Heart left ventricle (tissue), 16 donors: Measurements from ENCODE around the gene RNF213. TPM values are rescaled to one million over a fixed set of nuclear protein-coding genes. Genes with fewer than 3 reads are reported as not detected.

Experiments used
- ATAC-seq, 4 donors: fragments of 200-7000 bp; cut with Tn5 transposase; one replicate each; pipeline ENCODE4 v1.9.1; 2020 to 2022; ENCODE audit warnings: moderate library complexity in 4 of 4, mild to moderate bottlenecking in 3 of 4, moderate number of reproducible peaks in 1 of 4
- DNase-seq, 5 donors: peaks; one replicate each; pipeline ENCODE4 v3.0.0-alpha.2; 2020
- H3K27ac ChIP-seq, 12 donors: fragments of 200-600 bp; sonication (generic) in 4 of 12; one replicate each; pipeline versions ENCODE4 v1.5.0 to v1.8.0; 2016 to 2022; ENCODE audit warnings: mild to moderate bottlenecking in 2 of 12
- H3K27me3 ChIP-seq, 9 donors: fragments of 200-600 bp; sonication (generic) in 2 of 9; one replicate each; pipeline versions ENCODE4 v1.5.1 to v1.8.0; 2016 to 2022; ENCODE audit warnings: mild to moderate bottlenecking in 3 of 9
- H3K36me3 ChIP-seq, 9 donors: fragments of 200-600 bp; sonication (generic) in 2 of 9; one replicate each; pipeline versions ENCODE4 v1.5.0 to v1.8.0; 2018 to 2022; ENCODE audit warnings: mild to moderate bottlenecking in 2 of 9
- H3K4me1 ChIP-seq, 12 donors: fragments of 200-600 bp; sonication (generic) in 4 of 12; one replicate each; pipeline versions ENCODE4 v1.5.0 to v1.8.0; 2016 to 2022; ENCODE audit warnings: mild to moderate bottlenecking in 3 of 12
- H3K4me3 ChIP-seq, 12 donors: fragments of 200-600 bp; sonication (generic) in 4 of 12; one replicate each; pipeline versions ENCODE4 v1.5.0 to v1.8.0; 2017 to 2022; ENCODE audit warnings: mild to moderate bottlenecking in 9 of 12, moderate library complexity in 4 of 12
- H3K9me3 ChIP-seq, 12 donors: fragments of 200-600 bp; sonication (generic) in 4 of 12; one replicate each; pipeline versions ENCODE4 v1.5.0 to v1.8.0; 2016 to 2022; ENCODE audit warnings: mild to moderate bottlenecking in 1 of 12
- CTCF ChIP-seq, 12 donors: fragments of 200-600 bp; sonication (generic) in 4 of 12; IDR thresholded peaks; one replicate each; pipeline versions ENCODE4 v1.5.0 to v1.8.0; 2018 to 2022; ENCODE audit warnings: antibody characterized with exemption in 12 of 12, mild to moderate bottlenecking in 5 of 12
- POLR2A ChIP-seq, 2 donors: fragments of 450-650 bp; IDR thresholded peaks; one replicate each; pipeline ENCODE4 v1.6.1; 2017; ENCODE audit warnings: antibody characterized with exemption in 2 of 2, mild to moderate bottlenecking in 2 of 2, moderate library complexity in 2 of 2
- WGBS, 4 donors: extraction: QIAGEN DNeasy Blood & Tissue Kit in 2 of 4; methylation state at CpG; one replicate each; pipeline versions ENCODE4 v1.1.5 to v1.1.7; 2013 to 2018; 5-methylcytosine and 5-hydroxymethylcytosine counted together
- intact Hi-C, 10 donors: fragments of 100-400 bp; cut with DNase I; formaldehyde crosslinking; loops; one replicate each; pipeline versions ENCODE4 v1.11.1 to v1.14.2; 2022
- polyA plus RNA-seq, 2 donors: library from polyadenylated mRNA; stranded (reverse); fragments of 200-250 nt; gene quantifications; one replicate each; pipeline ENCODE4 v1.2.3, GENCODE V29; 2013
- total RNA-seq, 9 donors: library from RNA; depleted of rRNA in 2 of 9; stranded (reverse); fragments of >200 nt in 2 of 9; fragmentation: NEBNext Ultra II Directional in 3 of 9; extraction: Animal tissue kit (Norgen Biotek cat#: 25700) in 3 of 9; gene quantifications; one replicate each; pipeline versions ENCODE4 v1.1.0 to v1.2.4, GENCODE V29; 2016 to 2023
- donor health status: ischemic (EF 13 %, LVEDD 7.1; RV severe dilation, severe dysfunction).
- donor health status: healthy with polysubstance abuse.
- donor health status: DM: no; HTN: yes; CAD: no.
- donor health status: DM: no; HTN: no; CAD: no.
- donor health status: ischemic (EF 25% LVEDD 6.9; RV normal size, moderate dysfunction).
- donor health status: ischemic (EF 25% LVEDD 5.7; RV mildly dilated, moderate dysfunction).
- donor health status: healthy.
- donor health status: DM: yes; HTN: yes; CAD: no.
- donor health status: ischemic (EF 35%, LVEDD 5.7; RV mildly dilated, moderate dysfunction).
- donor health status: nonischemic (EF 11% LVEDD 7.7; RV severe dilation, severe dysfunction).
- donor health status: DM: yes; HTN: yes; CAD: no.
- donor health status: PGD.
- donor health status: ischemic (EF 29% LVEDD 5.4; RV normal size, mild dysfunction).
- donor health status: nonischemic (EF 23%, LVEDD 6.1; RV moderate dilation, normal function).

Gene RNF213
- total and polyA plus RNA-seq, 11 donors: 23.1 to 167 (median 31.4) TPM

GRCh38 chr17:80379348-80379747, 118.7 kb downstream of the RNF213 start:
- DNase-seq: no peak
- H3K36me3 ChIP-seq: peaks cover 0 to 100% (median 97%) of the 10 kb centered on the region in 9 donors
- H3K4me3 ChIP-seq: no peak overlapping the region
- no peaks in the 10 kb centered on the region for H3K27me3 ChIP-seq
- no peaks in the 10 kb centered on the region for H3K4me1 ChIP-seq
- H3K9me3 ChIP-seq: no peaks in the 10 kb centered on the region
- peak; percentile 22 to 57 (median 32) for ATAC-seq
- H3K27ac ChIP-seq: no peak overlapping the region
- TF ChIP-seq POLR2A (IDR thresholded peaks at IDR 0.05) (no peak), CTCF (IDR thresholded peaks at IDR 0.05) (no peak)
- WGBS, 4 donors: 50 to 75% (median 60%) methylated on average over 4 to 9 of the region's 9 CpGs
- intact Hi-C loops: no loop called here

- no peaks in the 10 kb centered on the region for H3K4me1 ChIP-seq
- intact Hi-C loops: no loop called here
- H3K27ac ChIP-seq: no peak overlapping the region
- no peak overlapping the region for H3K4me3 ChIP-seq
- no peaks in the 10 kb centered on the region for H3K9me3 ChIP-seq
- no peaks in the 10 kb centered on the region for H3K27me3 ChIP-seq
- TF ChIP-seq POLR2A (IDR thresholded peaks at IDR 0.05) (no peak), CTCF (IDR thresholded peaks at IDR 0.05) (no peak)
- H3K36me3 ChIP-seq: peaks cover 0 to 100% (median 97%) of the 10 kb centered on the region in 9 donors
- ATAC-seq (no peak), DNase-seq (no peak)
- 90 to 92% (median 92%) methylated on average over 6 of the region's 6 CpGs for WGBS, 4 donors
These were observed 119.4 kb downstream of the RNF213 start for GRCh38 chr17:80380068-80380467.

GRCh38 chr17:80380555-80381002, 119.9 kb downstream of the RNF213 start:
- ATAC-seq (no peak), DNase-seq (no peak)
- Histone ChIP-seq H3K4me1 (no peaks in the 10 kb centered on the region), H3K9me3 (no peaks in the 10 kb centered on the region), H3K36me3 (peaks cover 0 to 100% (median 97%) of the 10 kb centered on the region in 9 donors), H3K27me3 (no peaks in the 10 kb centered on the region), H3K4me3 (no peak overlapping the region), H3K27ac (no peak overlapping the region)
- TF ChIP-seq POLR2A (IDR thresholded peaks at IDR 0.05) (no peak), CTCF (IDR thresholded peaks at IDR 0.05) (no peak)
- intact Hi-C loops: no loop called here
- 83 to 88% (median 87%) methylated on average over 20 to 21 of the region's 21 CpGs for WGBS, 4 donors

GRCh38 chr17:80381416-80381923, 120.8 kb downstream of the RNF213 start:
- ATAC-seq: no peak
- intact Hi-C loops: no loop called here
- no peak overlapping the region for H3K27ac ChIP-seq
- H3K36me3 ChIP-seq: peaks cover 0 to 100% (median 97%) of the 10 kb centered on the region in 9 donors
- no peak for DNase-seq
- TF ChIP-seq POLR2A (IDR thresholded peaks at IDR 0.05) (no peak), CTCF (IDR thresholded peaks at IDR 0.05) (no peak)
- no peaks in the 10 kb centered on the region for H3K9me3 ChIP-seq
- H3K27me3 ChIP-seq: no peaks in the 10 kb centered on the region
- WGBS, 4 donors: 90 to 97% (median 94%) methylated on average over 15 to 18 of the region's 18 CpGs
- no peaks in the 10 kb centered on the region for H3K4me1 ChIP-seq
- H3K4me3 ChIP-seq: no peak overlapping the region
